ENCODE results near the gene NTHL1.

NTHL1 gene

GRCh38 chr16:2007081-2007836, 40.4 kb downstream of the NTHL1 start:
- peak in 1 of 2 experiments; percentile 24 for DNase-seq

- DNase-seq, result no peak
Measured at GRCh38 chr16:2006317-2006716, 41.3 kb downstream of the NTHL1 start.

- no peak for DNase-seq
Measured at GRCh38 chr16:2005646-2006045, 42.0 kb downstream of the NTHL1 start.

GRCh38 chr16:2004795-2005517, 42.7 kb downstream of the NTHL1 start:
- DNase-seq, result peak in 1 of 2 experiments; percentile 42

DNA sequence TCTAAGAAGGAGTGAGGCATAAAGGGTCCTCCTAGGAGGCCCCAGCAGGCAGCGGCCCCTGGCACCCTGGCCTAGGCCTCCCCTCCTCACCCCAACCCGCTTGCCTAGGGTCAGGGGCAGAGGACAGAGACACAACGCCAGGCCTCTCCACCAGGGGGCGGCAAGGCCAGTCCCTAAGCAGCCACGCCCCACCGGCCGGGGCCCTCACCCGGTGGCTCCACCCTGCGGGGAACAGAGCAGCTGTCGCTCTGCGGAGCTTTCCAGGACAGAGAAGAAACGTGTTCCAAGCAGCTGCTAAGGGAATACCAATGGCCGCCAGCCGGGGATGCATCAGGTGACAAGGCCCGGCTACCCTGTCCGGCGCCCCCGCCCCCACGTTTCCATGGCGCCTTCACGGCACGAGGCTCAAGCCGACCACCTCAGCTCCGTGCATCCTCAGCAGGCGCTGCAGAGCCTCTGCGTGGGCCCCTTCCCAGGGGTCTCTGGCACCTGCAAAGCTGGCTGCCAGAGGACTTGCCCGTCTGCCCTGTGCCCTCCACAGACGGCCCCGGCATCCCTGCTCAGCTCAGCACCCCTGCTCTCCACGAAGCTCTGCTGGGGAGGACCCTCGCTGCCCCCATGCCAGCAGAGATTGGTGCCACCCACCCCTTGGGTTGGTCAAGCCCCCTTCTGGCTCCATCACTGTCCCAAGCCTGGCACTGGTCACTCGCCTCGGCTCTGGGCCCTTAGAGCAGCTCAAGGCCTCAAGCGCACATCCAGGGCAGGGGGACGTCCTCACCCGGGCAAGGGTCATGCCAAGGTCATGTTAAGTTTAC, 43.6 kb downstream of the NTHL1 start:
- peak; percentile 91 to 93 for DNase-seq

DNA sequence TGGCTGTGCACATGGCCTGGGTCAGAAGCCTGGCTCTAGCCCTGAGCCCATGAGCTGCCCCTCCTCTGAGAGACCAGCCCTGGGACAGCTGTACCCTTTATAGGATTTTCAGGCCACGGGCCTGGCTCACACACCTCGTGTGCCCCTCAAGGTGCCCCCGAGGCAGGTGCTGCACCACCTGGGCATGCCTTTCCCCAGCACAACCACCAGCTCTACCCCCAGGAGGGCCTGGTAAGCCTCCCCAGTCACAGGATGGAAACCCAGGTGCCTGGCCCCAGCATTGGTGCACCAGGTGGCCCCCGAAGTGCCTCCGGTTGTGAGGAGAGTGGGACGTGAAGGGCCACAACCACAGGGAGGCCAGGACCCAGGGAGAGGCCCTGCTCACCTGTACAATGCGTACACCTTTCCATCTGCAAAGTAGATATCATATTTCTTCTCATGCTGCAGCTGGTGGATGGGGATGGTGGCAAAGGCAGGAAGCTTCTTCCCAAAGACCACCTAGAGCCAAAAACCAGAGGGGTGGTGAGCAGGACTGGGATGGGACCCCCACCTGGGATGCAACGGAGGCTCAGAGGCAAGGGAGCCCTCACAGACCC, 44.3 kb downstream of the NTHL1 start:
- DNase-seq, result no peak

DNA sequence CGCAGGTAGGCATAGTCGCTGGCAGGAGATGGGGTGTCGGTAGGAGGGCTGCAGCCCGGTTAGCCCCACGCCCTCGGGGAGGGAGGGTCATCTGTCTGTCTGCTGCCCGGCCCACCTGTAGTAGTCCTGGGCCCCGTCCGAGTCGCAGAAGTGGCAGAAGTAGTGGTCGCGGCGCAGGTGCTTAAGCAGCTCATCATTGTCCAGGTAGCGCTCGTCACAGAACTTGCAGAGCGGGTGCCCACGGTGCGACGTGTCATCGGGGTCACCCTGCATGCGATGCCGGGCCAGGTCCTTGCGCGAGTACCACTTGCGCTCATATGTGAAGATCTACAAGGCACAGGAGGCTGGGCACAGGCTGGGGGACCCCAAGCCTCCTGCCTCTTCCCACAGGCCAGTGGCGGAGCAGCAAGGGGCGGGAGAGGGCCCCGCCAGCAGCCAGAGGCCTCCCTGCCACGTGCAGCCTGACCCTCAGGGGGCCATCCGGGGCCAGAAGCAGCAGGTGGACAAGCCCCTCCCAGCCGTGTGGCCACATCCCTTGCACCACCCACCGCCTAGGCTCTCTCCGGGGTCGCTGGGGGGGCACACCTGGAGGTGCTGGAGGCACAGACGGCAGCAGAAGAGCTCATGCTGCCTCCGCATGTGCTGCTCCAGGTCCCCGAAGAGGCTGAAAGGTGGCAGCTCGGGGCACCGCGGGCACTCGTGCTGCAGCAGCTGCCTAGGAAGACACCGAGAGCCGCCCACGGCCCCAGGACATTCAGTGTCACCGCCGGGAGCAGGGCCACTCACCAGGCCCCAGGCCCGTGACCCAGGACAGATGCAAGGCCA, 45.0 kb downstream of the NTHL1 start:
- DNase-seq, result no peak

GRCh38 chr16:2001456-2002355, 45.9 kb downstream of the NTHL1 start:
- no peak for DNase-seq

GRCh38 chr16:2001035-2001434, 46.6 kb downstream of the NTHL1 start:
- DNase-seq, result no peak

DNA sequence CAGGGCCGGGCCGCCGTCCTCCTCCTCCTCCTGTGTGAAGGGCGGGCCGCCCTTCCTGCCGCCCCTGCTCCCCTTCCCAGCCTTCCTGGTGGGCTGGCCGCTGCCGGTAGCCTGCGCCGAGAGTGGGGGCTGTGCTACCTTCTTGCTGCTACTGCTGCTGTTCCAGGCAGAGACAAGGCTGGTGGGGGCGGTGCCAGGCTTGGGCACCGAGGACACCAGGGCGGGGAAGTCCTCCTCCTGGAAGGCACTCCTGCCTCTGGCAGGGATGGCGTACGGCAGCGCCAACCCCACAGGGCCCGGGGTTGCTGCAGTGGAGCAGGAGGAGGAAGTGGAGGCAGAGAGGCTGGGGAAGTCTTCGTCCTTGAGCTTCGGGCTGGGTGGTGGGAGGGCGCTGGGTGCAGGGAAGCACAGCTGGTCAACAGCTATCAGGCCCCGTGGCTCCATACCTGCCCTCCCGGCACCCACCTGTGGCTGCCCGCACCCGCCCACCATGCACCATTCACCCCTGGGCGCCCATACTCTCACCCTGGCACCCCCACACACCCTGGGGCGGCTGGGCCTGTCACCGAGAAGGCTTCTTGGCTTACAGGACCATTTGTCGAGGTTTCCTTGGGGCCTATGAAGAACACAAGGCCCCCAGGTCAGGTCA, 47.6 kb downstream of the NTHL1 start:
- DNase-seq, result no peak

DNA sequence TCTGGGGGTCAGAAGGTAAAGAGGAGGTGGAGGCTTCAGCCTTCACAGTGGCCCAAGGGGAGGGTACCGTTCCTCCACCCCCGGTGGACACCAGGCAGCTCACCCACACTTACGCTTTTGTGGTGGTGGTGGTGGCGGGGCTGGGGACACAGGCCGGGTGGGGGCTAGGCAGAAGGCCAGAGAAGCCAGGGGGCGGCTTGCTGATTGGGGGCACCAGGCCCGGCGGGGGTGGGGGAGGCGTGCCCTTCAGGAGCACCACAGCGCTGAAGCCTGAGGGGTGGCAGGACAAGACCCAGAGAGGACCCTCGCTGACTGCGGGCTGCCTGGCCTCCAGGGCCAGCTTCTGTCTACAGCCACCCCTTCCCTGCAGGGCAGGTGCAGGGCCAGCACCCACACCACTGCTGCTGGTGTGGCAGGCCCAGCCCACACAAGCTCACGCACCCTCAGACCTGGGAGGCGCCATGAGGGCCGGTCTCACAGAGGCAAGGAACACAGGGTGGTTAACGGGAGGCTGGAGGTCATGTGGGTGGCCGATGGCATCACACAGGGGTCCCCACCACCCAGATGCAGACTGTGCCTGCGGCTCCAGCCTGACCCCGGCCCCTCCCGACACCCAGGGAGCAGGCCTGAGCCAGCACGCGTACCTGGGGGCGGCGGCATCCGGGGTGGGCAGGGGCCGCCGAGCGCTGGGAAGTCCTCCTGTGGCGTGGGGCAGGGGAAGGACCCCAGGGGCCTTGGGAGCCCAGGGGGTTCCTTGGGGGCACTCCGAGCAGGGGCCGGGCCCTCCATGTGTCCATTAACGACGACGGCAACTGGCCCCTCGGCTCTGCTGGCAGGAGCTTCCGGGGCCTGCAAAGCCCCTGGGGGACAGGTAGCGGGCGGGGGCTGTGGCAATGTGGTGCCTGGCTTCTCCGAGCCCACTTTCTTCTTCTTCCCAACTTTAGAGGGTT, 48.5 kb downstream of the NTHL1 start:
- no peak for DNase-seq

GRCh38 chr16:1998360-1998835, 49.2 kb downstream of the NTHL1 start:
- no peak for DNase-seq

DNA sequence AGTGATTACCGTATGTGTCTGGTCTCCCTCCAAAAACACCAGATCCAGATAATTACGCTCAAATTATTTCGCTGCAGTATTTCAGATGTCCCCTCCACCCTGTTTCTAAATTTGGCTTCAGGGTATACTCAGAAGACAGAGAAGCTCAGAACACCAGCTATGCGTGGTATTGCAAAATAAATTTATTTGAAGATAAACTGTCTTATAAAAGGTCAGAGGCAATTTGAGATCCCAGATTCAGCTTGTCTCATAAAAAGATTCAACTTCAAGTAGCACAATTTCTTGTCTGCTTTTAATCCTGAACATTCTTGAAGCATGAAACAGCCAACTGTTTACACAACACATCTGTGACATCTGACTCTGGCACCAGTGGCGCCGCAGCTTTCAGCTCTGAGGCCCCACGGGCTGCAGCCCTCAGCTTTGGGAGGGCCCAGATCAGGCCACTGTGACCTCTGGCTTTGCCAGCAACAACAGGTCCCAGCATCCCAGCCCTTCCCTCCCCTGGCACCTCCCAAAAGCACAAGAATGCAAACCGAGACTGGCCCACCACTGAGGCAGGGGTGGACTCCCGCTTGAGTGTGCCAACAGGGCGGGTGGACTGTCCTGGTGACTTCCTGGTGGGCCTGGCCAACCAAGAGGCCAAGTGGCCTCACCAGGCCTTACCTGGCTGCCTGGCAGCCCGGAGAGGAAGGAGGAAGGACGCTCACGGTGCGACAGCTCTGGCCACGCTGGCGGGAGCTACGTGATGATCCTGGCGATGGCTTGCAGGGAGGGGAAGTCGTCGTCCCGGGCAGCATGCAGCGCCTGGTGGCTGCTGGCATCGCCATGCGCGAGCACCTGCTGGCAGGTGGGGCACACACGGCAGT, 49.9 kb downstream of the NTHL1 start:
- DNase-seq, result no peak

DNA sequence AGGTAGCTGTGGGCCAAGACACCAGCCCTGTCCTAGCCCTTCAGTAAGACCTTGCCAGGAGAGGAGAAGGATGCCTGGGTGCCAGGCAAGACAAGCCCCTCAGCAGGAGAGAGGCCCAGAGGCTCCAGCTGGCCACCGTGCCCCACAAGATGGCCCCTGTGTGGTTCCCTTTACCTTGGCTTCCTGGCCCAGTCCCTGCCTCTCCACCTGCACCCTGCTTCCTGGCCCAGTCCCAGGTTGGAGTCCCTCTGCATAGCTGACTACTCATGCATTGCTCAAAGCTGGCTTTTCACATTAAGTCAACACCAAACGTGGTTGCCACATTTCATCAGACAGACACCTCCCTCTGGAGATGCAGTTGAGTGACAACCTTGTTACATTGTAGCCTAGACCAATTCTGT, 53.9 kb downstream of the NTHL1 start:
- no peak for DNase-seq

DNA sequence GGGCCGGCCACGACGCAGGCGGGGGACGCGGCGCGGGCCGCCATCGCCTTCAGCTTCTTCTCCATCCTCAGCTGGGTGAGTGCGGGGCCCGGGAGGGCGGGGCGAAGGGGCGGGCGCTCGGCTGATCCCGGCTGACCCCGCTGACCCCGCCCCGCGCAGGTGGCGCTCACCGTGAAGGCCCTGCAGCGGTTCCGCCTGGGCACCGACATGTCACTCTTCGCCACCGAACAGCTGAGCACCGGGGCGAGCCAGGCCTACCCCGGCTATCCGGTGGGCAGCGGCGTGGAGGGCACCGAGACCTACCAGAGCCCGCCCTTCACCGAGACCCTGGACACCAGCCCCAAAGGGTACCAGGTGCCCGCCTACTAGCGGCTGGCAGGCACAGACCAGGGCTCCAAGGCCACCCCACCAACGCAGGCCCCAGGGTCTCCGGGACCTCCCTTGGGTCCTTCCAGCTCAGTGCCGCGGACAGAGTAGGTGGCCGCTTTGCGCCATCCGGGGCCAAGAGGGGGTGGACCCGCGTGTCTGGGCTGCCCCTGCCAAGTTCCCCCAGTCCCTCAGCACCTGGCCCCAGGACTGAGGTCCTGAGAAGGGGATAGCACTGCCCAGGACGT, 54.8 kb downstream of the NTHL1 start:
- DNase-seq, result no peak

DNA sequence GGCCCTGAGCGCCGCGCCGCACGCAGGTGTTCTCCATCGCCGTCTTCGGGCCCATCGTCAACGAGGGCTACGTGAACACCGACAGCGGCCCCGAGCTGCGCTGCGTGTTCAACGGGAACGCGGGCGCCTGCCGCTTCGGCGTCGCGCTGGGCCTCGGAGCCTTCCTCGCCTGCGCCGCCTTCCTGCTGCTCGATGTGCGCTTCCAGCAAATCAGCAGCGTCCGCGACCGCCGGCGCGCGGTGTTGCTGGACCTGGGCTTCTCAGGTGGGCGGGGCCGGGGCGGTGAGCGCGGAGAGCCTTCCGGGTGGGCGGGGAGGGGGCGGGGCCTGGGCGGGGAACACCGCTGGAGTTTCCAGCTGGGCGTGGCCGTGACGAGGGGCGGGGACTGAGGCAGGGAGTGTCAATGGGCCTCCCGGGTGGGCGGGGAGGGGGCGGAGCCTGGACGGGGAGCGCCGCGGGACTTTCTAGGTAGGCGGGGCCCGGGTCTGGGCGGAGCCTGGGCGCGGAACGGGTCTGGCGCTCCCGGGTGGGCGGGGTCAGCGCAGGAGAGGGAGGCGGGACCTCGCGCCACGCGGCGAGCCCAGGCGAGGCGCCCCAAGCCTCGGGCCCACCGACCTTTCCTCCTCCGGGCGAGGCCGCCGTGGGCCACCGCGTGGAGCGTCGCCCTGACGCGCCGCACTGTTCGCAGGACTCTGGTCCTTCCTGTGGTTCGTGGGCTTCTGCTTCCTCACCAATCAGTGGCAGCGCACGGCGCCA, 55.5 kb downstream of the NTHL1 start:
- no peak for DNase-seq

DNA sequence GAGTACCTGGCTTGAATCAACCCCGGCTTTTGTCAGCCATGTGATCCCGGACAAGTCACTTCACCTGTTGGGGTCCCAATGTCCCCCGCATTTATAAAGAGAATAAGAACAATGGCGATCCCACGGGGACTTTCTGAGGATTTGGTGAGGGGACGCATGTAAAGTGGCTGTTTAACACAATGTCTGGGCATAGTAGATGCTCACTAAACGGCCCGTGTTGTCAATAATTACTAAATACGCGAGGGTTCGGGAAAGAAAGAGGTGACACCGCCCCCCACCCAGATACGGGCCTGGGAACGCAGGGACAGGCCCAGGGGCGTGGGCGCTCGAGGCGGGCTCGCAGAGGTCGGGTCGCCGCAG, 56.1 kb downstream of the NTHL1 start:
- no peak for DNase-seq
